ENCODE measurements around the gene BID.

Gene BID

GRCh38 chr22:17806437-17806836, 32.2 kb upstream of the BID start:
- H3K27ac ChIP-seq (ENCODE audit: low read length), result no peak overlapping the region
- H3K27me3 ChIP-seq (ENCODE audit: insufficient read depth, low read length, poor library complexity), result no peaks in the 10 kb centered on the region
- H3K36me3 ChIP-seq (ENCODE audit: insufficient read depth, low read length), result peaks cover 45% of the 10 kb centered on the region
- H3K9ac ChIP-seq (ENCODE audit: low read depth, low read length), result no peak overlapping the region
- no peaks in the 10 kb centered on the region for H4K20me1 ChIP-seq (ENCODE audit: insufficient read depth, low read length)
- DNase-seq, result no peak
- H3K4me2 ChIP-seq (ENCODE audit: insufficient read depth, low read length), result no peak overlapping the region
- no peak for ATAC-seq (ENCODE audit: insufficient read depth, low read depth)
- no peaks in the 10 kb centered on the region for H3K9me3 ChIP-seq (ENCODE audit: insufficient read depth, low read length, severe bottlenecking)
- no peaks in the 10 kb centered on the region for H3K79me2 ChIP-seq (ENCODE audit: insufficient read depth, low read length)
- H3K4me3 ChIP-seq (ENCODE audit: low read depth in 1 of 2, low read length in 2 of 2), result no peak overlapping the region
- no peaks in the 10 kb centered on the region for H3K4me1 ChIP-seq (ENCODE audit: insufficient read depth, low read length)
- no peak overlapping the region for H2AFZ ChIP-seq (ENCODE audit: low read depth, low read length)
- TF ChIP-seq EZH2 (IDR thresholded peaks at IDR 0.05; ENCODE audit: borderline replicate concordance, low read depth, low read length, severe bottlenecking), result no peak
- TF ChIP-seq, protein P1, sequence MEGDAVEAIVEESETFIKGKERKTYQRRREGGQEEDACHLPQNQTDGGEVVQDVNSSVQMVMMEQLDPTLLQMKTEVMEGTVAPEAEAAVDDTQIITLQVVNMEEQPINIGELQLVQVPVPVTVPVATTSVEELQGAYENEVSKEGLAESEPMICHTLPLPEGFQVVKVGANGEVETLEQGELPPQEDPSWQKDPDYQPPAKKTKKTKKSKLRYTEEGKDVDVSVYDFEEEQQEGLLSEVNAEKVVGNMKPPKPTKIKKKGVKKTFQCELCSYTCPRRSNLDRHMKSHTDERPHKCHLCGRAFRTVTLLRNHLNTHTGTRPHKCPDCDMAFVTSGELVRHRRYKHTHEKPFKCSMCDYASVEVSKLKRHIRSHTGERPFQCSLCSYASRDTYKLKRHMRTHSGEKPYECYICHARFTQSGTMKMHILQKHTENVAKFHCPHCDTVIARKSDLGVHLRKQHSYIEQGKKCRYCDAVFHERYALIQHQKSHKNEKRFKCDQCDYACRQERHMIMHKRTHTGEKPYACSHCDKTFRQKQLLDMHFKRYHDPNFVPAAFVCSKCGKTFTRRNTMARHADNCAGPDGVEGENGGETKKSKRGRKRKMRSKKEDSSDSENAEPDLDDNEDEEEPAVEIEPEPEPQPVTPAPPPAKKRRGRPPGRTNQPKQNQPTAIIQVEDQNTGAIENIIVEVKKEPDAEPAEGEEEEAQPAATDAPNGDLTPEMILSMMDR (IDR thresholded peaks at IDR 0.05; ENCODE audit: borderline replicate concordance, extremely low read depth, low read length, poor library complexity, severe bottlenecking), result no peak

DNA sequence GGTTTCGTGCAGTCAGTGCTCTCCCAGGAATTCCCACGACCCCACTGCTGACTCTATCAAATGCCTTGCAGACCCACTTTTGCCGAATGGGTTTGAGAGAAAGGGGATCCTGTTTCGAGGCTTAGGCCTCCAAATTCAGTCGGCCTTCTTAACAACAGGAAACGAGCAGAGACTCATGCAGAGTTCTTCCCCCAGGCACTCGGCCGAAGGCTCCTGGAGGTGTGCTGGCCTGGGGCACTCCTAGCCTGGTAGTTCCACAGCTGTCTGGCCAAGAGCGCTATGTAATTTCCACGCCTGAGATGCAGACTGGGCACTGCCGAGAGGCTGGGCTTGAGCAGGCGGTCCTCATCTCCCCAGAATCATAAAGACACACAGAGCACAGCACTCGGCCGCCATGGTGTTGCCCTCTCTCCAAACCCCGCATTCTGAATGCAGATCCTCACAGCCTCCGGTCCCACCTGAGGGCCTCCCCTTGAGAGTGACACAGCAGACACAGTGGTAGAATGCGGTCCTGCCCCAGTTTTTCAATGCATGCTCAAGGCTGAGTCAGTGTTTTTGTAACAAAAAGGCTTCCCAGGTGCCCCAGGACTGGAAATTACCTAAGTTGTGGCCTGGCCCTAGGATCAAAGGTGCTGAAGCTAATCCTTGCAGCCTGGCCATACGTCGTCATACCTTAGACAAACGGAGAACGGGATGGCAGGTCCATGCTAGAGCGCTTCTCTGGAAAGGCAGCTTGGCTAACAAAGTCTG, 30.2 kb upstream of the BID start:
- ATAC-seq (ENCODE audit: insufficient read depth, low read depth), result no peak
- Histone ChIP-seq H2AFZ (ENCODE audit: low read depth, low read length) (no peak overlapping the region), H3K79me2 (ENCODE audit: insufficient read depth, low read length) (no peaks in the 10 kb centered on the region), H3K27ac (ENCODE audit: low read length) (no peak overlapping the region), H3K4me3 (ENCODE audit: low read depth in 1 of 2, low read length in 2 of 2) (no peak overlapping the region), H4K20me1 (ENCODE audit: insufficient read depth, low read length) (no peaks in the 10 kb centered on the region), H3K9ac (ENCODE audit: low read depth, low read length) (no peak overlapping the region), H3K4me1 (ENCODE audit: insufficient read depth, low read length) (peaks cover 2% of the 10 kb centered on the region; the same call in 1 of the 2 replicates), H3K36me3 (ENCODE audit: insufficient read depth, low read length) (peaks cover 40% of the 10 kb centered on the region), H3K4me2 (ENCODE audit: insufficient read depth, low read length) (no peak overlapping the region), H3K9me3 (ENCODE audit: insufficient read depth, low read length, severe bottlenecking) (no peaks in the 10 kb centered on the region), H3K27me3 (ENCODE audit: insufficient read depth, low read length, poor library complexity) (no peaks in the 10 kb centered on the region)
- TF ChIP-seq, protein P1 (IDR thresholded peaks at IDR 0.05; ENCODE audit: borderline replicate concordance, extremely low read depth, low read length, poor library complexity, severe bottlenecking), result no peak
- no peak for TF ChIP-seq EZH2 (IDR thresholded peaks at IDR 0.05; ENCODE audit: borderline replicate concordance, low read depth, low read length, severe bottlenecking)
- no peak for DNase-seq

- TF ChIP-seq, protein P1 (IDR thresholded peaks at IDR 0.05; ENCODE audit: borderline replicate concordance, extremely low read depth, low read length, poor library complexity, severe bottlenecking), result no peak
- TF ChIP-seq EZH2 (IDR thresholded peaks at IDR 0.05; ENCODE audit: borderline replicate concordance, low read depth, low read length, severe bottlenecking), result no peak
- Histone ChIP-seq H3K4me2 (ENCODE audit: insufficient read depth, low read length) (no peak overlapping the region), H3K27me3 (ENCODE audit: insufficient read depth, low read length, poor library complexity) (no peaks in the 10 kb centered on the region), H3K9me3 (ENCODE audit: insufficient read depth, low read length, severe bottlenecking) (no peaks in the 10 kb centered on the region), H2AFZ (ENCODE audit: low read depth, low read length) (no peak overlapping the region), H3K79me2 (ENCODE audit: insufficient read depth, low read length) (no peaks in the 10 kb centered on the region), H3K27ac (ENCODE audit: low read length) (no peak overlapping the region), H3K4me3 (ENCODE audit: low read depth in 1 of 2, low read length in 2 of 2) (no peak overlapping the region), H4K20me1 (ENCODE audit: insufficient read depth, low read length) (no peaks in the 10 kb centered on the region), H3K36me3 (ENCODE audit: insufficient read depth, low read length) (peaks cover 36% of the 10 kb centered on the region), H3K4me1 (ENCODE audit: insufficient read depth, low read length) (peaks cover 9% of the 10 kb centered on the region), H3K9ac (ENCODE audit: low read depth, low read length) (no peak overlapping the region)
- DNase-seq (no peak), ATAC-seq (ENCODE audit: insufficient read depth, low read depth) (no peak)
Observed at GRCh38 chr22:17803609-17804270, 29.5 kb upstream of the BID start.
